GM19193 (cell line): ENCODE results near the gene SPTAN1.

ENCODE experiments used
- POLR2A ChIP-seq: IDR thresholded peaks from 4 replicates; pipeline ENCODE4 v1.6.1; 2011; ENCODE audit not compliant: insufficient read depth, insufficient read length; ENCODE audit errors: extremely low read depth

The SPTAN1 gene

GRCh38 chr9:128550226-128550625, 2.2 kb upstream of the SPTAN1 start:
- no peak for TF ChIP-seq POLR2A

- TF ChIP-seq POLR2A = no peak
Measured at GRCh38 chr9:128550770-128551656, 1.4 kb upstream of the SPTAN1 start.

GRCh38 chr9:128551657-128552152, 682 bp upstream of the SPTAN1 start:
- no peak for TF ChIP-seq POLR2A

GRCh38 chr9:128552744-128553440, 505 bp downstream of the SPTAN1 start:
- TF ChIP-seq POLR2A = no peak

GRCh38 chr9:128553728-128554127, 1.3 kb downstream of the SPTAN1 start:
- TF ChIP-seq POLR2A = no peak

- no peak for TF ChIP-seq POLR2A
Measured at GRCh38 chr9:128554155-128554862, 1.9 kb downstream of the SPTAN1 start.

GRCh38 chr9:128555180-128555721, 2.9 kb downstream of the SPTAN1 start:
- no peak for TF ChIP-seq POLR2A

- no peak for TF ChIP-seq POLR2A
Measured at GRCh38 chr9:128556276-128556675, 3.9 kb downstream of the SPTAN1 start.

GRCh38 chr9:128556926-128557634, 4.7 kb downstream of the SPTAN1 start:
- no peak for TF ChIP-seq POLR2A

GRCh38 chr9:128558431-128559310, 6.3 kb downstream of the SPTAN1 start:
- no peak for TF ChIP-seq POLR2A

GRCh38 chr9:128565578-128565977, 13.2 kb downstream of the SPTAN1 start:
- no peak for TF ChIP-seq POLR2A

GRCh38 chr9:128568470-128569078, 16.2 kb downstream of the SPTAN1 start:
- TF ChIP-seq POLR2A = no peak

GRCh38 chr9:128575469-128575868, 23.1 kb downstream of the SPTAN1 start:
- no peak for TF ChIP-seq POLR2A
